ENCODE measurements around the gene B4GALNT1. TPM values are rescaled to one million over a fixed set of nuclear protein-coding genes. Genes with fewer than 3 reads are reported as not detected.

B4GALNT1 gene
- total and polyA plus RNA-seq, 2 experiments from 2014 or later: 0.97 to 1.2 TPM

DNA sequence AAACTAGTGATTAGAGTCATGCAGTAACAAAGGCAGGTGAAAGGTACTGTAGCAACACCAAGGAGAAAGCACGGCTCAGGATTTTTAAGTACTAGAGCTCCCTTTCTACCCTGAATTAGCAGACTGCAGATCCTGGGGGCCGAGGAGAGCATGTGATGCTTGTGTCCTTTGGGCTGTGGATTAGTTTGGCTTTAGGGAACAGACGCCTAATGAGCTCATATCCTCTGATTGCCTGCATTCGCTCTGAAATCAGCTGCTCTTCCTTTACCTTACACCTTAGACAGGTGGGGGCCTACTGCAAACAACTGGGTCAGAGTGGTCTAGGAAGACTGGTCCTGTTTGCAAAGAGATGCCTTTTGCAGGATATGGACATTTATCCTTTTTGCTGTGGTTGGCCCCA, 39.8 kb downstream of the B4GALNT1 start:
- no peak overlapping the region for H3K27ac ChIP-seq
- DNase-seq (ENCODE audit: low spot score): no peak
- no peak overlapping the region for H2AFZ ChIP-seq
- WGBS (ENCODE audit: low lambda C conversion rate, missing lambda C conversion rate): 78% methylated on average over 4 of the region's 4 CpGs
- H3K9me3 ChIP-seq (ENCODE audit: low read depth): no peaks in the 10 kb centered on the region
- no peaks in the 10 kb centered on the region for H3K36me3 ChIP-seq (replicated peaks; ENCODE audit: insufficient read depth, low read depth)
- no peaks in the 10 kb centered on the region for H3K9me2 ChIP-seq (replicated peaks; ENCODE audit: insufficient read depth)
- peak overlapping the region; percentile 89 for H3K4me2 ChIP-seq
- H3K27me3 ChIP-seq: peaks cover 5% of the 10 kb centered on the region
- TF ChIP-seq, protein P1, sequence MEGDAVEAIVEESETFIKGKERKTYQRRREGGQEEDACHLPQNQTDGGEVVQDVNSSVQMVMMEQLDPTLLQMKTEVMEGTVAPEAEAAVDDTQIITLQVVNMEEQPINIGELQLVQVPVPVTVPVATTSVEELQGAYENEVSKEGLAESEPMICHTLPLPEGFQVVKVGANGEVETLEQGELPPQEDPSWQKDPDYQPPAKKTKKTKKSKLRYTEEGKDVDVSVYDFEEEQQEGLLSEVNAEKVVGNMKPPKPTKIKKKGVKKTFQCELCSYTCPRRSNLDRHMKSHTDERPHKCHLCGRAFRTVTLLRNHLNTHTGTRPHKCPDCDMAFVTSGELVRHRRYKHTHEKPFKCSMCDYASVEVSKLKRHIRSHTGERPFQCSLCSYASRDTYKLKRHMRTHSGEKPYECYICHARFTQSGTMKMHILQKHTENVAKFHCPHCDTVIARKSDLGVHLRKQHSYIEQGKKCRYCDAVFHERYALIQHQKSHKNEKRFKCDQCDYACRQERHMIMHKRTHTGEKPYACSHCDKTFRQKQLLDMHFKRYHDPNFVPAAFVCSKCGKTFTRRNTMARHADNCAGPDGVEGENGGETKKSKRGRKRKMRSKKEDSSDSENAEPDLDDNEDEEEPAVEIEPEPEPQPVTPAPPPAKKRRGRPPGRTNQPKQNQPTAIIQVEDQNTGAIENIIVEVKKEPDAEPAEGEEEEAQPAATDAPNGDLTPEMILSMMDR (IDR thresholded peaks at IDR 0.05; ENCODE audit: poor library complexity): no peak
- no peak for TF ChIP-seq EZH2 (IDR thresholded peaks at IDR 0.05; ENCODE audit: borderline replicate concordance)
- TF ChIP-seq EZH2phosphoT487 (IDR thresholded peaks at IDR 0.05; ENCODE audit: low read depth, severe bottlenecking, unreplicated experiment): no peak
- no peaks in the 10 kb centered on the region for H3K4me1 ChIP-seq (ENCODE audit: insufficient read depth)
- H4K20me1 ChIP-seq (ENCODE audit: insufficient read depth, poor library complexity, severe bottlenecking): no peaks in the 10 kb centered on the region
- H3K4me3 ChIP-seq: no peak overlapping the region
- H3K79me2 ChIP-seq: peaks cover 30% of the 10 kb centered on the region

- no peak overlapping the region for H3K27ac ChIP-seq
- H3K4me2 ChIP-seq: peak overlapping the region; percentile 89
- no peaks in the 10 kb centered on the region for H3K36me3 ChIP-seq (replicated peaks; ENCODE audit: insufficient read depth, low read depth)
- H3K27me3 ChIP-seq: peaks cover 11% of the 10 kb centered on the region
- DNase-seq (ENCODE audit: low spot score): no peak
- H3K4me3 ChIP-seq: no peak overlapping the region
- no peaks in the 10 kb centered on the region for H3K4me1 ChIP-seq (ENCODE audit: insufficient read depth)
- no peaks in the 10 kb centered on the region for H3K9me2 ChIP-seq (replicated peaks; ENCODE audit: insufficient read depth)
- peaks cover 30% of the 10 kb centered on the region for H3K79me2 ChIP-seq
- no peaks in the 10 kb centered on the region for H4K20me1 ChIP-seq (ENCODE audit: insufficient read depth, poor library complexity, severe bottlenecking)
- WGBS (ENCODE audit: low lambda C conversion rate, missing lambda C conversion rate): 88% methylated on average over 2 of the region's 2 CpGs
- H3K9me3 ChIP-seq (ENCODE audit: low read depth): no peaks in the 10 kb centered on the region
- no peak for TF ChIP-seq EZH2phosphoT487 (IDR thresholded peaks at IDR 0.05; ENCODE audit: low read depth, severe bottlenecking, unreplicated experiment)
- TF ChIP-seq, protein P1 (IDR thresholded peaks at IDR 0.05; ENCODE audit: poor library complexity): no peak
- TF ChIP-seq EZH2 (IDR thresholded peaks at IDR 0.05; ENCODE audit: borderline replicate concordance): no peak
- no peak overlapping the region for H2AFZ ChIP-seq
Observed at GRCh38 chr12:57592551-57593165, 40.3 kb downstream of the B4GALNT1 start.

DNA sequence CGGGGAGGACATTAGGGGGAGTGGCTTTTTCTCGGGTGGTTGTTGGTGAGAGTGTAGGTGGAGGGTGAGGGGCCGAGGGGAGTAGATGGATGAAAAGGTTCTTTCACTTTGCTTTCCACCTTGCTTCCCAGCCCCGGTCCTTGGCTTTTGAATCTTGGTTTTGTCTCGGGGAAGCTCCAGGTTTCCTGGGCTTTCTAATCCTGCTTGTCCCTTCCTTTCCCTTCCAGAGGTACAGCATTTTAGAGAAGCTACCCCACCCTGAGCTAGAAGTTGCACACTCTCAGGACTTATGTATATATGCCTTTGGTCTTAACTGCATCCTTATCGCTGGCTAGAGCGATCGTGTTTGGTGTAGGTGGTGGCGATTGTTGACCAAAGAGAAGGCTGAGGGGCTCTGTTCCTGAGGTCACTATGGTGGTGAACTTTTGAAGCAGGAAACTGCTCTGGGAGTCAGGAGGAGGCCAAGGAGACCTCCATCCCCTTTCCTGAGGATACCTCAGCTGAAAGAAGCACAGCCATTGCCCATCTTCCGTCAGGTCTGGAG, 41.1 kb downstream of the B4GALNT1 start:
- Histone ChIP-seq H3K79me2 (peaks cover 30% of the 10 kb centered on the region), H3K4me3 (peak overlapping the region; percentile 85), H3K27me3 (peaks cover 19% of the 10 kb centered on the region), H3K9me3 (ENCODE audit: low read depth) (no peaks in the 10 kb centered on the region), H3K9me2 (replicated peaks; ENCODE audit: insufficient read depth) (no peaks in the 10 kb centered on the region), H2AFZ (peak overlapping the region; percentile 87), H4K20me1 (ENCODE audit: insufficient read depth, poor library complexity, severe bottlenecking) (no peaks in the 10 kb centered on the region), H3K36me3 (replicated peaks; ENCODE audit: insufficient read depth, low read depth) (no peaks in the 10 kb centered on the region), H3K4me2 (peak overlapping the region; percentile 89), H3K27ac (peak overlapping the region; percentile 93), H3K4me1 (ENCODE audit: insufficient read depth) (no peaks in the 10 kb centered on the region)
- DNase-seq (ENCODE audit: low spot score): no peak
- TF ChIP-seq EZH2 (IDR thresholded peaks at IDR 0.05; ENCODE audit: borderline replicate concordance): no peak
- no peak for TF ChIP-seq EZH2phosphoT487 (IDR thresholded peaks at IDR 0.05; ENCODE audit: low read depth, severe bottlenecking, unreplicated experiment)
- TF ChIP-seq, protein P1 (IDR thresholded peaks at IDR 0.05; ENCODE audit: poor library complexity): no peak
- 25% methylated on average over 10 of the region's 10 CpGs for WGBS (ENCODE audit: low lambda C conversion rate, missing lambda C conversion rate)

Measured in hepatocyte (in vitro differentiated cells).